Lung (tissue), 12 donors: ENCODE data around the gene TOX2. TPM values are rescaled to one million over a fixed set of nuclear protein-coding genes. Genes with fewer than 3 reads are reported as not detected.

Experiments used
- ATAC-seq: fragments of 200-7000 bp; cut with Tn5 transposase; one replicate; pipeline ENCODE4 v1.9.1; 2020; ENCODE audit warnings: moderate number of reproducible peaks; ENCODE audit not compliant: insufficient read depth, low FRiP score
- DNase-seq, 3 donors: peaks; one replicate each; pipeline ENCODE4 v3.0.0-alpha.2; 2013 to 2017
- H3K27ac ChIP-seq, 2 donors: one replicate each; pipeline ENCODE4 v1.5.1; 2013; ENCODE audit warnings: mild to moderate bottlenecking in 2 of 2, moderate library complexity in 2 of 2, control low read depth in 1 of 2, inconsistent platforms in 1 of 2, low read depth in 1 of 2, low read length in 1 of 2
- H3K27me3 ChIP-seq, 3 donors: one replicate each; pipeline ENCODE4 v1.5.1; 2013; ENCODE audit warnings: low read length in 2 of 3; ENCODE audit not compliant: control insufficient read depth in 3 of 3, insufficient read depth in 3 of 3
- H3K36me3 ChIP-seq, 4 donors: one replicate each; pipeline ENCODE4 v1.5.1; 2013; ENCODE audit warnings: low read length in 4 of 4, mild to moderate bottlenecking in 1 of 4, moderate library complexity in 1 of 4; ENCODE audit not compliant: control insufficient read depth in 4 of 4, insufficient read depth in 4 of 4
- H3K4me1 ChIP-seq, 5 donors: one replicate each; pipeline ENCODE4 v1.5.1; 2013; ENCODE audit warnings: low read length in 5 of 5, mild to moderate bottlenecking in 2 of 5, moderate library complexity in 1 of 5; ENCODE audit not compliant: control insufficient read depth in 5 of 5, insufficient read depth in 5 of 5
- H3K4me3 ChIP-seq: one replicate; pipeline ENCODE4 v1.5.1; 2013; ENCODE audit warnings: mild to moderate bottlenecking, control low read depth, moderate library complexity
- H3K9ac ChIP-seq, 2 donors: one replicate each; pipeline ENCODE4 v1.5.1; 2013; ENCODE audit warnings: low read length in 2 of 2, control low read depth in 1 of 2; ENCODE audit not compliant: insufficient read depth in 1 of 2
- H3K9me3 ChIP-seq, 4 donors: one replicate each; pipeline ENCODE4 v1.5.1; 2013; ENCODE audit warnings: low read length in 3 of 4, mild to moderate bottlenecking in 1 of 4, moderate library complexity in 1 of 4; ENCODE audit not compliant: control insufficient read depth in 4 of 4, insufficient read depth in 3 of 4
- WGBS, 2 donors: extraction: QIAGEN DNeasy Blood & Tissue Kit; methylation state at CpG; one replicate each; pipeline ENCODE4 v1.1.7; 2013; 5-methylcytosine and 5-hydroxymethylcytosine counted together
- polyA plus RNA-seq, 2 donors: library from polyadenylated mRNA; stranded (reverse); fragments of 200-250 nt; gene quantifications; one replicate each; pipeline ENCODE4 v1.2.1, GENCODE V29; 2013
- total RNA-seq, 2 donors: library from RNA; depleted of rRNA in 1 of 2; stranded (reverse); fragments of >200 nt in 1 of 2; gene quantifications; one replicate each; pipeline ENCODE4 v1.2.1, GENCODE V29; 2014 to 2021
- TF ChIP-seq, protein P1 (sequence below): IDR thresholded peaks from 2 replicates; pipeline ENCODE4 v1.5.1; 2012; ENCODE audit warnings: mild to moderate bottlenecking; ENCODE audit errors: control extremely low read depth, extremely low read depth
- donor health status: control.
- donor health status: control.
- donor health status: Bipolar disorder and iron deficiency.
- donor health status: healthy.
- donor health status: DM: yes; HTN: yes; CAD: no.

The TOX2 gene
- total and polyA plus RNA-seq, 4 donors: 12.0 to 25.5 (median 16.6) TPM

DNA sequence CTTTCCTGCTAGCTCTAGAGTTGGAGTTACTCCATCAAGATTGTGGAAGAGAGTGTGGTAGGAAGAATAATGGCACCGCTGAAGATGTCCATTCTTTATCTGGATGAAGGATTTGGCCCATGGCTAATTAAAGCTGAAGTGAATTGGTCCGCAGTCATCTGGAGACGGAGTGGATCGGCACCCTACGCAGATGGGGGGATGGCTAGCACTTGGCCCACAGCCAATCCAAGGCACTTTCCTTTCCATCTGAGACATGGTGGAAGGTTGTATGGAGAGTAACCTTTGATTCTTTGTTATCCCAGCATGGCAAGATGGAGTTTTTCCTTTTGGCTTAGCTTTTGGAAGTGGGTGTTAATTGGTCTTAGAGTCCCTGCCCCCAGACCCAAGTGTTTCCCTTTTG is 184.0 kb downstream of the TOX2 start:
- Histone ChIP-seq H3K9ac (no peak overlapping the region), H3K36me3 (no peaks in the 10 kb centered on the region), H3K27ac (no peak overlapping the region), H3K4me1 (no peaks in the 10 kb centered on the region), H3K4me3 (no peak overlapping the region), H3K27me3 (no peaks in the 10 kb centered on the region), H3K9me3 (peaks cover 0 to under 1% (median 0%) of the 10 kb centered on the region in 4 donors)
- 95 to 98% methylated on average over 5 of the region's 5 CpGs for WGBS, 2 donors
- no peak for DNase-seq
- TF ChIP-seq, protein P1, sequence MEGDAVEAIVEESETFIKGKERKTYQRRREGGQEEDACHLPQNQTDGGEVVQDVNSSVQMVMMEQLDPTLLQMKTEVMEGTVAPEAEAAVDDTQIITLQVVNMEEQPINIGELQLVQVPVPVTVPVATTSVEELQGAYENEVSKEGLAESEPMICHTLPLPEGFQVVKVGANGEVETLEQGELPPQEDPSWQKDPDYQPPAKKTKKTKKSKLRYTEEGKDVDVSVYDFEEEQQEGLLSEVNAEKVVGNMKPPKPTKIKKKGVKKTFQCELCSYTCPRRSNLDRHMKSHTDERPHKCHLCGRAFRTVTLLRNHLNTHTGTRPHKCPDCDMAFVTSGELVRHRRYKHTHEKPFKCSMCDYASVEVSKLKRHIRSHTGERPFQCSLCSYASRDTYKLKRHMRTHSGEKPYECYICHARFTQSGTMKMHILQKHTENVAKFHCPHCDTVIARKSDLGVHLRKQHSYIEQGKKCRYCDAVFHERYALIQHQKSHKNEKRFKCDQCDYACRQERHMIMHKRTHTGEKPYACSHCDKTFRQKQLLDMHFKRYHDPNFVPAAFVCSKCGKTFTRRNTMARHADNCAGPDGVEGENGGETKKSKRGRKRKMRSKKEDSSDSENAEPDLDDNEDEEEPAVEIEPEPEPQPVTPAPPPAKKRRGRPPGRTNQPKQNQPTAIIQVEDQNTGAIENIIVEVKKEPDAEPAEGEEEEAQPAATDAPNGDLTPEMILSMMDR: no peak
- no peak for ATAC-seq

DNA sequence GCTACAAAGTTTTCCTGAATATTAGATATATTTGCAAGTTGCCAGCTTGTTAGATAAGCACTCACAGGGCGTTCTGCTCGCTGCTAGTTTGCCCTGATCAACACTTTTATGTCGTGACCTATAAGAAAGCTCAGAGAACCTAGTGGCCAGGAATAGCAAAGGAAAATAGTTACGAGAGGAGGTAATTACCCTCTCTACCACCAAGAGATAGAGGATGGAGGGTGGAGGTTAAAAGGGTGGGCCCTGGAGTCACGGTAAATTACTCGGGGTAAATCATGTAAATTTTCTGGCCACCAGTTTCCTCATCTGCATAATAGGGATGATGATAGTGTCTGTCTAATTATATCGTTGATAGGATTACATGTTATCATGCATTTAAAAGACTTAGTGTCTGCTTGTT is 185.2 kb downstream of the TOX2 start:
- DNase-seq (no peak), ATAC-seq (no peak)
- no peaks in the 10 kb centered on the region for H3K36me3 ChIP-seq
- H3K27ac ChIP-seq: no peak overlapping the region
- H3K27me3 ChIP-seq: peaks cover 0 to 4% (median 0%) of the 10 kb centered on the region in 3 donors
- TF ChIP-seq, protein P1: no peak
- H3K4me1 ChIP-seq: no peaks in the 10 kb centered on the region
- no peak overlapping the region for H3K9ac ChIP-seq
- WGBS, 2 donors: 62 to 81% methylated on average over 7 of the region's 7 CpGs
- H3K4me3 ChIP-seq: no peak overlapping the region
- peaks cover 0 to 3% (median 0%) of the 10 kb centered on the region in 4 donors for H3K9me3 ChIP-seq

DNA sequence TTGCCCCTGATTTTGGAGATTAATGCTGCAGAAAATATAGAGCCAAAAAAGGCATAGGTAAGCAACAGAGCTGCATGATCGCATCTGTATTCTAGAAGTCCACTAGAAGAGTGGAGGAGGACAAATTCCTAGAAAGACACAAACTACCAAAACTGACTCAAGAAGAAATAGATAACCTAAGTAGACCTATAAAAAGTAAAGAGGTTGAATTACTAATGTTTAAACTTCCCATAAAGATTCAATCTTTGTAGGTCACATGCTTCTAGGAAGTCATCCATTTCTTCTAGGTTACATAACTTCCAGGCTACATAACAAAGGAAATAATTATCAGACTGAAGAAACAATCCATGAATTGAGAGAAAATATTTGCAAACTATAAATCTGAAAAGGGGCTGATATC is 187.9 kb downstream of the TOX2 start:
- Histone ChIP-seq H3K27me3 (peaks cover 0 to 4% (median 0%) of the 10 kb centered on the region in 3 donors), H3K9ac (no peak overlapping the region), H3K4me3 (no peak overlapping the region), H3K27ac (no peak overlapping the region), H3K9me3 (peaks cover 0 to 3% (median 0%) of the 10 kb centered on the region in 4 donors), H3K4me1 (no peaks in the 10 kb centered on the region), H3K36me3 (no peaks in the 10 kb centered on the region)
- TF ChIP-seq, protein P1: no peak
- DNase-seq: no peak
- no peak for ATAC-seq
- 94 to 97% methylated on average over 1 of the region's 1 CpG for WGBS, 2 donors
